H1 (cell line): ENCODE data around the gene LCN9. TPM values are rescaled to one million over a fixed set of nuclear protein-coding genes. Genes with fewer than 3 reads are reported as not detected.

Experiments
- BRCA1 ChIP-seq: IDR thresholded peaks from 2 replicates; pipeline ENCODE4 v1.6.1; 2012; ENCODE audit warnings: low read depth, low read length, improper control_type of control experiment
- HDAC6 ChIP-seq: IDR thresholded peaks from one replicate; pipeline ENCODE4 v1.7.1; 2012; ENCODE audit warnings: low read depth, mild to moderate bottlenecking, inconsistent platforms, low read length, moderate library complexity
- KDM4A ChIP-seq: IDR thresholded peaks from one replicate; pipeline ENCODE4 v1.7.1; 2012; ENCODE audit warnings: low read depth, mild to moderate bottlenecking, moderate library complexity, low read length, inconsistent platforms; ENCODE audit not compliant: severe bottlenecking
- MAFK ChIP-seq: IDR thresholded peaks from 2 replicates; pipeline ENCODE4 v1.6.1; 2012; ENCODE audit warnings: low read depth, mild to moderate bottlenecking, improper control_type of control experiment, low read length
- TCF12 ChIP-seq: IDR thresholded peaks from 2 replicates; pipeline ENCODE4 v1.6.1; 2011; ENCODE audit warnings: low read depth, mild to moderate bottlenecking, low read length
- YY1 ChIP-seq: IDR thresholded peaks from 2 replicates; pipeline ENCODE4 v1.6.1; 2011; ENCODE audit warnings: low read depth, mild to moderate bottlenecking, low read length
- polyA plus RNA-seq, 7 experiments: library from polyadenylated mRNA; depleted of rRNA in 3 of 7; stranded (reverse) in 5 of 7; unstranded in 2 of 7; fragments of >200 nt in 5 of 7; fragments of 200-250 nt in 2 of 7; gene quantifications; 1 replicate in 5 of 7; 2 replicates in 1 of 7; 4 replicates in 1 of 7; pipeline versions ENCODE4 v1.2.1 to v1.2.3, GENCODE V29; 2011 to 2013; ENCODE audit warnings: missing spikeins in 2 of 7, mixed read lengths in 2 of 7
- total RNA-seq: library from RNA; stranded (reverse); fragmentation: NEBNext Ultra II Directional; extraction: Animal tissue kit (Norgen Biotek cat#: 25700); gene quantifications from 2 replicates; pipeline ENCODE4 v1.2.1, GENCODE V29; 2021
- TF ChIP-seq, protein P1 (sequence below): IDR thresholded peaks from 2 replicates; pipeline ENCODE4 v1.6.1; 2012; ENCODE audit warnings: low read length, inconsistent platforms

Gene LCN9
- total and polyA plus RNA-seq, 2 of the 8 experiments (the other 6 are each of a cell fraction or from before 2014, with no cell fraction given): 2.3 to 3.1 TPM

DNA sequence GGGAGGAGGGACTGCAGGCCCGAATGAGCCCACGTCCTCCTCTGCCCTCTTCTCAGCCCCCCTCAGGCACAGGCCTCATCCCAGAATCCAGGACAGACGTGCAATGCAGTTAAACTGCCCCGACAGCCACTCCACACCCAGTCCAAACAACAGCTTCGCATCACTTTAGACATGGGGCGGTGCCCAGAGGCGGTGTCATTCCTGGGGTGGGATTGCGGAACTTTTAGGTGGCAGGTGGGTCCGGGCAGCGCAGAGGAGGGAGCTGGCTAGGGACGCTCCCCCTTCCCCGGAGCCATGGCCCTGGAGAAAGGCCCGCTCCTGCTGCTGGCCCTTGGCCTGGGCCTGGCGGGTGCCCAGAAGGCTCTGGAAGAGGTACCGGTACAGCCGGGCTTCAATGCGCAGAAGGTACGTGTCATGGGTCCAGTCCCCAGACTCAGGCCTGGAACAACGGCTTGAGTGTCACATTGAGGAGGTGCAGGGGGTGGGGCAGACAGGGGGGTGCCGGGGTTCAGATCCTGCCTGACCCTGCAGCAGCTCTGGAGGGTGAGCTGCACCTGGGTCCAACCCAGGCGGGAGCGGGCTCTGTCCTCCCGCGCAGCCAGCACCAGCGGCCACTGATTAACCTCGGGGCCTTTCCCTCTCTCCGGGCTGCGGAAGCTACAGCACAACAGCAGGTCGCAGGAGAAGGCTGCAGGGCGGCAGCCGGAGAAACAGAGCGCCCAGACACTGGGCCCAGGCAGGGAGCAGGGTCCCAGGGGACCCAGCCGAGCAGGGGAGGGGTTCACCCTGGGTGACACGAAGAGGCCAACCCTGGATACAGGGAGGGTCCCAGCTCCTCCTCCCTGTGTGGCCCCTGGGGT is 48.9 kb upstream of the LCN9 start (continued):
- TF ChIP-seq KDM4A (no peak), YY1 (no peak), BRCA1 (no peak), TCF12 (no peak), MAFK (no peak), HDAC6 (no peak)
- TF ChIP-seq, protein P1, sequence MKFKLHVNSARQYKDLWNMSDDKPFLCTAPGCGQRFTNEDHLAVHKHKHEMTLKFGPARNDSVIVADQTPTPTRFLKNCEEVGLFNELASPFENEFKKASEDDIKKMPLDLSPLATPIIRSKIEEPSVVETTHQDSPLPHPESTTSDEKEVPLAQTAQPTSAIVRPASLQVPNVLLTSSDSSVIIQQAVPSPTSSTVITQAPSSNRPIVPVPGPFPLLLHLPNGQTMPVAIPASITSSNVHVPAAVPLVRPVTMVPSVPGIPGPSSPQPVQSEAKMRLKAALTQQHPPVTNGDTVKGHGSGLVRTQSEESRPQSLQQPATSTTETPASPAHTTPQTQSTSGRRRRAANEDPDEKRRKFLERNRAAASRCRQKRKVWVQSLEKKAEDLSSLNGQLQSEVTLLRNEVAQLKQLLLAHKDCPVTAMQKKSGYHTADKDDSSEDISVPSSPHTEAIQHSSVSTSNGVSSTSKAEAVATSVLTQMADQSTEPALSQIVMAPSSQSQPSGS: no peak
